HCT116 (cell line): ENCODE data around the gene NFKBIA. TPM values are rescaled to one million over a fixed set of nuclear protein-coding genes. Genes with fewer than 3 reads are reported as not detected.

ENCODE experiments used
- ATAC-seq: fragments of 200-7000 bp; cut with Tn5 transposase; 2 replicates; pipeline ENCODE4 v1.9.1; 2020; ENCODE audit warnings: mild to moderate bottlenecking, moderate library complexity
- BruUV-seq: library from RNA; stranded (reverse); fragments of 400-500 nt; replicated peaks from 2 replicates; lab custom pipeline; 2021; lab: Mats Ljungman, UMichigan
- CTCF ChIA-PET: fragments of 300-600 bp; sonication (Branson Sonifier 250); formaldehyde crosslinking; loops from one replicate; lab custom pipeline; 2021; ENCODE audit warnings: antibody characterized with exemption; lab: Charles Lee
- POLR2A ChIA-PET: fragments of 300-600, 350-600 bp; sonication (Branson Sonifier 250); formaldehyde crosslinking; loops from one replicate; lab custom pipeline; 2021; ENCODE audit warnings: antibody characterized with exemption; lab: Charles Lee
- RAD21 ChIA-PET, 2 experiments: fragments of 300-600 bp; sonication (Branson Sonifier 250); formaldehyde crosslinking; loops; one replicate each; lab custom pipeline; 2023; ENCODE audit warnings: low total read pairs in 2 of 2; ENCODE audit not compliant: uncharacterized antibody in 2 of 2, unreplicated experiment in 2 of 2, low non-redundant PET in 1 of 2; lab: Charles Lee
- DNase-seq: peaks from one replicate; pipeline ENCODE4 v3.0.0-alpha.2; 2010; ENCODE audit warnings: low read depth, low spot score
- H2AFZ ChIP-seq: fragments of 200-600 bp; shearing (Covaris generic), sonication (generic); 2 replicates; pipeline ENCODE4 v1.6.1; 2017; ENCODE audit warnings: low read depth, mixed run types, mixed read lengths, antibody characterized with exemption, low read length; ENCODE audit not compliant: poor library complexity, severe bottlenecking
- H3K27ac ChIP-seq: 2 replicates; pipeline ENCODE4 v1.5.1; 2012; ENCODE audit warnings: low read depth, low read length
- H3K27me3 ChIP-seq: fragments of 200-600 bp; sonication (generic); 2 replicates; pipeline ENCODE4 v1.6.1; 2016; ENCODE audit warnings: mixed run types, low read length, mixed read lengths; ENCODE audit not compliant: insufficient read depth
- H3K36me3 ChIP-seq, 2 experiments: fragments of 200-500 bp in 1 of 2; fragments of 200-600 bp in 1 of 2; sonication (Bioruptor generic) in 1 of 2; sonication (generic) in 1 of 2; 2 replicates each; pipeline versions ENCODE4 v1.5.1 to v1.6.1; 2014 to 2016; ENCODE audit warnings: low read length in 2 of 2, inconsistent platforms in 1 of 2, mixed read lengths in 1 of 2, mixed run types in 1 of 2; ENCODE audit not compliant: insufficient read depth in 2 of 2, control insufficient read depth in 1 of 2
- H3K4me1 ChIP-seq, 2 experiments: fragments of 200-600 bp in 1 of 2; sonication (generic) in 1 of 2; 2 replicates each; pipeline versions ENCODE4 v1.5.1 to v1.6.1; 2012 to 2017; ENCODE audit warnings: low read length in 2 of 2, inconsistent platforms in 1 of 2, mild to moderate bottlenecking in 1 of 2, mixed read lengths in 1 of 2, mixed run types in 1 of 2, moderate library complexity in 1 of 2; ENCODE audit not compliant: insufficient read depth in 2 of 2, control insufficient read depth in 1 of 2
- H3K4me2 ChIP-seq: fragments of 200-600 bp; sonication (generic); 2 replicates; pipeline ENCODE4 v1.6.1; 2017; ENCODE audit warnings: mixed run types, low read length, mixed read lengths
- H3K4me3 ChIP-seq, 2 experiments: fragments of 200-600 bp in 1 of 2; sonication (generic) in 1 of 2; replicated peaks in 1 of 2; 2 replicates each; pipeline ENCODE4 v1.5.1; 2011 to 2016; ENCODE audit warnings: low read length in 2 of 2, control low read depth in 1 of 2, low read depth in 1 of 2, mild to moderate bottlenecking in 1 of 2, mixed read lengths in 1 of 2, mixed run types in 1 of 2
- H3K79me2 ChIP-seq: fragments of 200-600 bp; sonication (generic); 2 replicates; pipeline ENCODE4 v1.6.1; 2017; ENCODE audit warnings: mild to moderate bottlenecking, mixed run types, low read length, moderate library complexity, mixed read lengths; ENCODE audit not compliant: insufficient read depth
- H3K9ac ChIP-seq: fragments of 200-600 bp; sonication (generic); 2 replicates; pipeline ENCODE4 v1.6.1; 2016; ENCODE audit warnings: low read length, mixed read lengths
- H3K9me2 ChIP-seq: fragments of 200-600 bp; sonication (generic), shearing (Covaris generic); 2 replicates; pipeline ENCODE4 v1.6.1; 2017; ENCODE audit warnings: mixed run types, mild to moderate bottlenecking, moderate library complexity; ENCODE audit not compliant: insufficient read depth
- H3K9me3 ChIP-seq, 2 experiments: fragments of 200-500 bp in 1 of 2; fragments of 200-600 bp in 1 of 2; sonication (Bioruptor generic) in 1 of 2; sonication (generic) in 1 of 2; 2 replicates each; pipeline ENCODE4 v1.6.1; 2014 to 2017; ENCODE audit warnings: low read length in 2 of 2, mixed read lengths in 2 of 2, inconsistent platforms in 1 of 2, low read depth in 1 of 2, mild to moderate bottlenecking in 1 of 2, mixed run types in 1 of 2, moderate library complexity in 1 of 2; ENCODE audit not compliant: control insufficient read depth in 1 of 2, insufficient read depth in 1 of 2
- H4K20me1 ChIP-seq: fragments of 200-600 bp; sonication (generic), shearing (Covaris generic); 2 replicates; pipeline ENCODE4 v1.6.1; 2017; ENCODE audit warnings: mixed run types, mild to moderate bottlenecking, moderate library complexity; ENCODE audit not compliant: insufficient read depth
- ATF3 ChIP-seq: IDR thresholded peaks from 2 replicates; pipeline ENCODE4 v1.6.1; 2012
- JUND ChIP-seq: IDR thresholded peaks from 2 replicates; pipeline ENCODE4 v1.6.1; 2012
- YY1 ChIP-seq: IDR thresholded peaks from 2 replicates; pipeline ENCODE4 v1.6.1; 2011; ENCODE audit warnings: low read length, low read depth, moderate library complexity, mild to moderate bottlenecking; ENCODE audit not compliant: insufficient replicate concordance; ENCODE audit errors: extremely low read depth
- ZNF274 ChIP-seq: fragments of 200-500 bp; sonication (Bioruptor generic); IDR thresholded peaks from 2 replicates; pipeline ENCODE4 v1.6.1; 2014; ENCODE audit warnings: mild to moderate bottlenecking, low read depth, low read length, inconsistent platforms
- intact Hi-C: fragments of 100-400 bp; cut with micrococcal nuclease; formaldehyde crosslinking; loops from 2 replicates; pipeline ENCODE4 v1.10.0; 2022
- total RNA-seq: library from RNA; stranded (reverse); gene quantifications from one replicate; pipeline ENCODE4 v1.2.1, GENCODE V29; 2021; ENCODE audit not compliant: unreplicated experiment

The NFKBIA gene
- total RNA-seq, 1 experiment from 2014 or later, result 42.6 TPM

GRCh38 chr14:35362911-35363374 is 41.6 kb downstream of the NFKBIA start:
- no peak overlapping the region for H2AFZ ChIP-seq
- no peak for ATAC-seq

GRCh38 chr14:35362450-35362849 is 42.1 kb downstream of the NFKBIA start:
- Histone ChIP-seq H3K27me3 (no peaks in the 10 kb centered on the region), H3K9ac (no peak overlapping the region), H3K4me2 (no peak overlapping the region), H3K4me1 (peaks cover 12 to 21% of the 10 kb centered on the region in 2 experiments), H2AFZ (no peak overlapping the region), H3K27ac (no peak overlapping the region), H3K4me3 (no peak overlapping the region), H3K9me2 (no peaks in the 10 kb centered on the region), H3K79me2 (no peaks in the 10 kb centered on the region), H4K20me1 (no peaks in the 10 kb centered on the region), H3K36me3 (no peaks in the 10 kb centered on the region), H3K9me3 (no peaks in the 10 kb centered on the region)
- CTCF ChIA-PET, result no interaction called here
- BruUV-seq, result no TSS peak
- TF ChIP-seq ATF3, result no peak
- ATAC-seq, result no peak
- RAD21 ChIA-PET, result no interaction called here
- POLR2A ChIA-PET, result no interaction called here
- DNase-seq, result no peak
- intact Hi-C loops, result no loop called here

More at GRCh38 chr14:35362911-35363374, 41.6 kb downstream of the NFKBIA start:
- ChIA-PET RAD21 (no interaction called here), CTCF (no interaction called here), POLR2A (no interaction called here)
- Histone ChIP-seq H3K36me3 (no peaks in the 10 kb centered on the region), H3K9me3 (no peaks in the 10 kb centered on the region), H3K9me2 (no peaks in the 10 kb centered on the region), H3K4me1 (peaks cover 12 to 22% of the 10 kb centered on the region in 2 experiments), H4K20me1 (no peaks in the 10 kb centered on the region), H3K4me2 (no peak overlapping the region), H3K79me2 (no peaks in the 10 kb centered on the region), H3K27ac (no peak overlapping the region), H3K9ac (no peak overlapping the region), H3K27me3 (no peaks in the 10 kb centered on the region), H3K4me3 (no peak overlapping the region)
- no peak for DNase-seq
- BruUV-seq, result no TSS peak
- intact Hi-C loops, result no loop called here
- no peak for TF ChIP-seq JUND
- TF ChIP-seq ZNF274, result no peak
- TF ChIP-seq YY1, result no peak
